Dermis blood vessel endothelial cell (primary cell): ENCODE measurements around the gene BCL2L1. TPM values are rescaled to one million over a fixed set of nuclear protein-coding genes. Genes with fewer than 3 reads are reported as not detected.
A peak's percentile ranks its signal among the peaks of the same experiment; 100 is the strongest.

Source experiments
- DNase-seq: peaks from one replicate; pipeline ENCODE4 v3.0.0; 2010
- total RNA-seq: library from RNA; depleted of rRNA; stranded (reverse); fragments of >200 nt; gene quantifications from 2 replicates; pipeline ENCODE4 v1.2.3, GENCODE V29; 2014

BCL2L1 gene
- total RNA-seq, 1 donor from 2014 or later = 46.1 TPM

GRCh38 chr20:31723319-31724078, 831 bp upstream of the BCL2L1 start:
- DNase-seq = peak; percentile 99

- DNase-seq = no peak
Measured at GRCh38 chr20:31723069-31723318, 326 bp upstream of the BCL2L1 start.

- no peak for DNase-seq
Measured at GRCh38 chr20:31721408-31722256, 1.0 kb downstream of the BCL2L1 start.

GRCh38 chr20:31720486-31721407, 1.9 kb downstream of the BCL2L1 start:
- no peak for DNase-seq

GRCh38 chr20:31719644-31720485, 2.8 kb downstream of the BCL2L1 start:
- peak; percentile 54 for DNase-seq

GRCh38 chr20:31718952-31719643, 3.6 kb downstream of the BCL2L1 start:
- no peak for DNase-seq

GRCh38 chr20:31717478-31718201, 5.0 kb downstream of the BCL2L1 start:
- DNase-seq = no peak

GRCh38 chr20:31716818-31717477, 5.7 kb downstream of the BCL2L1 start:
- DNase-seq = no peak

- no peak for DNase-seq
Measured at GRCh38 chr20:31716351-31716750, 6.3 kb downstream of the BCL2L1 start.

GRCh38 chr20:31715766-31716165, 6.9 kb downstream of the BCL2L1 start:
- no peak for DNase-seq

GRCh38 chr20:31713312-31714273, 9.1 kb downstream of the BCL2L1 start:
- peak; percentile 89 for DNase-seq

- DNase-seq = peak; percentile 96
Measured at GRCh38 chr20:31712564-31713311, 9.9 kb downstream of the BCL2L1 start.

GRCh38 chr20:31712112-31712553, 10.5 kb downstream of the BCL2L1 start:
- DNase-seq = peak; percentile 80

GRCh38 chr20:31711179-31712111, 11.2 kb downstream of the BCL2L1 start:
- no peak for DNase-seq

GRCh38 chr20:31710423-31711108, 12.1 kb downstream of the BCL2L1 start:
- DNase-seq = no peak

- DNase-seq = no peak
Measured at GRCh38 chr20:31709939-31710338, 12.7 kb downstream of the BCL2L1 start.
